Measurements from ENCODE around the gene ASCL5. TPM values are rescaled to one million over a fixed set of nuclear protein-coding genes. Genes with fewer than 3 reads are reported as not detected.

The ASCL5 gene
- total and polyA plus RNA-seq, 10 of the 15 experiments (the other 5 are each of a cell fraction or from before 2014, with no cell fraction given), result 0.04 TPM; not detected in 9

GRCh38 chr1:201137579-201138310 lies 10.8 kb upstream of the ASCL5 start:
- Histone ChIP-seq H2AFZ (ENCODE audit: control insufficient read depth, low read depth, low read length) (no peak overlapping the region), H3K4me1 (ENCODE audit: control insufficient read depth, insufficient read depth, low read length) (no peaks in the 10 kb centered on the region), H3K4me2 (ENCODE audit: control insufficient read depth, insufficient read depth) (no peak overlapping the region), H3K4me3 (no peak overlapping the region), H3K27me3 (replicated peaks in 1 of 2; ENCODE audit: control insufficient read depth in 2 of 2, insufficient read depth in 2 of 2, low read length in 1 of 2) (no peaks in the 10 kb centered on the region), H3K79me2 (ENCODE audit: control insufficient read depth, insufficient read depth, low read length) (no peaks in the 10 kb centered on the region), H3K27ac (ENCODE audit: control insufficient read depth, insufficient read depth) (no peak overlapping the region), H3K9me3 (replicated peaks; ENCODE audit: control insufficient read depth, insufficient read depth, low read length) (no peaks in the 10 kb centered on the region), H3K9ac (ENCODE audit: control insufficient read depth, insufficient read depth, low read length) (no peak overlapping the region), H3K36me3 (ENCODE audit: control insufficient read depth in 2 of 2, insufficient read depth in 2 of 2, low read length in 1 of 2) (peaks cover 0 to 6% of the 10 kb centered on the region in 2 experiments; a peak in 2 of 4 replicates), H4K20me1 (ENCODE audit: control insufficient read depth, insufficient read depth) (no peaks in the 10 kb centered on the region; the same call in 1 of the 2 replicates)
- intact Hi-C loops (cut with micrococcal nuclease; ENCODE audit: unreplicated experiment), result no loop called here
- 82% methylated on average over 6 of the region's 6 CpGs for WGBS (ENCODE audit: insufficient coverage, insufficient replicate concordance, low lambda C conversion rate, missing lambda C conversion rate)
- FAIRE-seq (no peak), ATAC-seq (no peak), DNase-seq (ENCODE audit: low read depth, low spot score) (no peak)
- TF ChIP-seq RELB (IDR thresholded peaks at IDR 0.05; ENCODE audit: low read depth), result no peak
- SMC1A ChIA-PET (ENCODE audit: uncharacterized antibody, unreplicated experiment), result interaction anchor here (0.6 kb wide), 1 partner anchor 213 kb away, joined by 3 read pairs; no protein-coding TSS in a partner anchor
- in situ Hi-C loops (cut with MboI), result no loop called here
- POLR2A ChIA-PET, result no interaction called here
- CTCF ChIA-PET, result interaction anchor here (2.0 to 2.4 kb wide), 2 partner anchors 12 to 18 kb away, joined by 7 to 8 read pairs; no protein-coding TSS in a partner anchor
- RAD21 ChIA-PET (ENCODE audit: unreplicated experiment), result no interaction called here
- BruUV-seq (replicated peaks), result no TSS peak

- no peaks in the 10 kb centered on the region for H3K9me3 ChIP-seq (replicated peaks; ENCODE audit: control insufficient read depth, insufficient read depth, low read length)
- H3K9ac ChIP-seq (ENCODE audit: control insufficient read depth, insufficient read depth, low read length), result no peak overlapping the region
- in situ Hi-C loops (cut with MboI) (no loop called here), intact Hi-C loops (cut with micrococcal nuclease; ENCODE audit: unreplicated experiment) (no loop called here)
- 94% methylated on average over 7 of the region's 7 CpGs for WGBS (ENCODE audit: insufficient coverage, insufficient replicate concordance, low lambda C conversion rate, missing lambda C conversion rate)
- DNase-seq (ENCODE audit: low read depth, low spot score), result no peak
- no peak for ATAC-seq
- no TSS peak for BruUV-seq (replicated peaks)
- no peak overlapping the region for H3K4me3 ChIP-seq
- no peaks in the 10 kb centered on the region for H3K79me2 ChIP-seq (ENCODE audit: control insufficient read depth, insufficient read depth, low read length)
- RAD21 ChIA-PET (ENCODE audit: unreplicated experiment), result no interaction called here
- FAIRE-seq, result no peak
- no peak overlapping the region for H3K27ac ChIP-seq (ENCODE audit: control insufficient read depth, insufficient read depth)
- CTCF ChIA-PET, result interaction anchor here (1.3 to 2.4 kb wide), 3 partner anchors 13 to 57 kb away, joined by 3 to 8 read pairs (median 4); no protein-coding TSS in a partner anchor
- H3K4me2 ChIP-seq (ENCODE audit: control insufficient read depth, insufficient read depth), result no peak overlapping the region
- H3K4me1 ChIP-seq (ENCODE audit: control insufficient read depth, insufficient read depth, low read length), result no peaks in the 10 kb centered on the region
- no peaks in the 10 kb centered on the region; the same call in 1 of the 2 replicates for H4K20me1 ChIP-seq (ENCODE audit: control insufficient read depth, insufficient read depth)
- peaks cover 0 to 6% of the 10 kb centered on the region in 2 experiments; a peak in 2 of 4 replicates for H3K36me3 ChIP-seq (ENCODE audit: control insufficient read depth in 2 of 2, insufficient read depth in 2 of 2, low read length in 1 of 2)
- H3K27me3 ChIP-seq (replicated peaks in 1 of 2; ENCODE audit: control insufficient read depth in 2 of 2, insufficient read depth in 2 of 2, low read length in 1 of 2), result no peaks in the 10 kb centered on the region
- no peak overlapping the region for H2AFZ ChIP-seq (ENCODE audit: control insufficient read depth, low read depth, low read length)
- SMC1A ChIA-PET (ENCODE audit: uncharacterized antibody, unreplicated experiment), result interaction anchor here (0.6 kb wide), 1 partner anchor 213 kb away, joined by 3 read pairs; no protein-coding TSS in a partner anchor
- POLR2A ChIA-PET, result no interaction called here
- TF ChIP-seq, protein P1, sequence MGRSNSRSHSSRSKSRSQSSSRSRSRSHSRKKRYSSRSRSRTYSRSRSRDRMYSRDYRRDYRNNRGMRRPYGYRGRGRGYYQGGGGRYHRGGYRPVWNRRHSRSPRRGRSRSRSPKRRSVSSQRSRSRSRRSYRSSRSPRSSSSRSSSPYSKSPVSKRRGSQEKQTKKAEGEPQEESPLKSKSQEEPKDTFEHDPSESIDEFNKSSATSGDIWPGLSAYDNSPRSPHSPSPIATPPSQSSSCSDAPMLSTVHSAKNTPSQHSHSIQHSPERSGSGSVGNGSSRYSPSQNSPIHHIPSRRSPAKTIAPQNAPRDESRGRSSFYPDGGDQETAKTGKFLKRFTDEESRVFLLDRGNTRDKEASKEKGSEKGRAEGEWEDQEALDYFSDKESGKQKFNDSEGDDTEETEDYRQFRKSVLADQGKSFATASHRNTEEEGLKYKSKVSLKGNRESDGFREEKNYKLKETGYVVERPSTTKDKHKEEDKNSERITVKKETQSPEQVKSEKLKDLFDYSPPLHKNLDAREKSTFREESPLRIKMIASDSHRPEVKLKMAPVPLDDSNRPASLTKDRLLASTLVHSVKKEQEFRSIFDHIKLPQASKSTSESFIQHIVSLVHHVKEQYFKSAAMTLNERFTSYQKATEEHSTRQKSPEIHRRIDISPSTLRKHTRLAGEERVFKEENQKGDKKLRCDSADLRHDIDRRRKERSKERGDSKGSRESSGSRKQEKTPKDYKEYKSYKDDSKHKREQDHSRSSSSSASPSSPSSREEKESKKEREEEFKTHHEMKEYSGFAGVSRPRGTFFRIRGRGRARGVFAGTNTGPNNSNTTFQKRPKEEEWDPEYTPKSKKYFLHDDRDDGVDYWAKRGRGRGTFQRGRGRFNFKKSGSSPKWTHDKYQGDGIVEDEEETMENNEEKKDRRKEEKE (IDR thresholded peaks at IDR 0.05), result no peak
- TF ChIP-seq MYC (IDR thresholded peaks at IDR 0.05; ENCODE audit: insufficient read depth, insufficient read length, insufficient replicate concordance, low read length, severe bottlenecking) (no peak), ATF3 (IDR thresholded peaks at IDR 0.05; ENCODE audit: borderline replicate concordance, extremely low read depth, low read depth, low read length) (no peak)
- TF ChIP-seq, protein P2, sequence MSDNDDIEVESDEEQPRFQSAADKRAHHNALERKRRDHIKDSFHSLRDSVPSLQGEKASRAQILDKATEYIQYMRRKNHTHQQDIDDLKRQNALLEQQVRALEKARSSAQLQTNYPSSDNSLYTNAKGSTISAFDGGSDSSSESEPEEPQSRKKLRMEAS (IDR thresholded peaks at IDR 0.05; ENCODE audit: low read depth, low read length), result no peak
Measured at GRCh38 chr1:201137024-201137392, 10.0 kb upstream of the ASCL5 start.
